Common myeloid progenitor, CD34-positive (primary cell): Measurements from ENCODE around the gene SPRR2E. TPM values are rescaled to one million over a fixed set of nuclear protein-coding genes. Genes with fewer than 3 reads are reported as not detected.
"Not testable (repeated sequence)": the region's sequence is repeated elsewhere in the genome, so short reads cannot be mapped to it uniquely, and the experiment has no call there.

Experiments
- CTCF ChIA-PET: fragments of 350-600 bp; sonication (Branson Sonifier 250); formaldehyde crosslinking; loops from one replicate; lab custom pipeline; 2021; ENCODE audit warnings: antibody characterized with exemption; lab: Charles Lee
- POLR2A ChIA-PET: fragments of 350-600 bp; sonication (Branson Sonifier 250); formaldehyde crosslinking; loops from one replicate; lab custom pipeline; 2021; ENCODE audit warnings: antibody characterized with exemption; lab: Charles Lee
- DNase-seq, 3 donors: peaks; one replicate each; pipeline versions ENCODE4 v3.0.0 to v3.0.0-alpha.2; 2013
- H3K27ac ChIP-seq, 2 experiments: 1 replicate in 1 of 2; 2 replicates in 1 of 2; pipeline ENCODE4 v1.7.0; 2013; ENCODE audit warnings: inconsistent platforms in 2 of 2, low read length in 2 of 2, mild to moderate bottlenecking in 2 of 2, low read depth in 1 of 2, moderate library complexity in 1 of 2; ENCODE audit not compliant: severe bottlenecking in 2 of 2, insufficient read depth in 1 of 2, poor library complexity in 1 of 2
- H3K27me3 ChIP-seq, 5 experiments: replicated peaks in 2 of 5; 1 replicate in 3 of 5; 2 replicates in 2 of 5; pipeline versions ENCODE4 v1.6.1 to v1.7.0; 2013; ENCODE audit warnings: low read length in 4 of 5, mild to moderate bottlenecking in 2 of 5, moderate library complexity in 2 of 5, inconsistent platforms in 1 of 5; ENCODE audit not compliant: insufficient read depth in 5 of 5, control insufficient read depth in 4 of 5
- H3K36me3 ChIP-seq, 4 experiments: 1 replicate in 2 of 4; 2 replicates in 2 of 4; pipeline versions ENCODE4 v1.6.1 to v1.7.0; 2013; ENCODE audit warnings: low read length in 3 of 4, control low read depth in 1 of 4, mild to moderate bottlenecking in 1 of 4; ENCODE audit not compliant: control insufficient read depth in 4 of 4, insufficient read depth in 4 of 4
- H3K4me1 ChIP-seq, 4 experiments: 1 replicate in 3 of 4; 2 replicates in 1 of 4; pipeline versions ENCODE4 v1.6.1 to v1.7.1; 2013; ENCODE audit warnings: low read length in 3 of 4, mild to moderate bottlenecking in 3 of 4, control low read depth in 1 of 4, inconsistent platforms in 1 of 4, moderate library complexity in 1 of 4; ENCODE audit not compliant: control insufficient read depth in 4 of 4, insufficient read depth in 4 of 4; ENCODE audit errors: control extremely low read depth in 1 of 4
- H3K4me3 ChIP-seq, 7 experiments: 1 replicate in 4 of 7; 2 replicates in 3 of 7; pipeline versions ENCODE4 v1.5.1 to v1.7.0; 2013; ENCODE audit warnings: mild to moderate bottlenecking in 7 of 7, low read length in 6 of 7, moderate library complexity in 6 of 7, inconsistent platforms in 2 of 7, low read depth in 2 of 7, control low read depth in 1 of 7; ENCODE audit not compliant: insufficient read depth in 4 of 7, control insufficient read depth in 1 of 7; ENCODE audit errors: extremely low read depth in 1 of 7
- H3K9me3 ChIP-seq, 5 experiments: 1 replicate in 4 of 5; 2 replicates in 1 of 5; pipeline versions ENCODE4 v1.6.1 to v1.7.1; 2013; ENCODE audit warnings: low read length in 4 of 5, mild to moderate bottlenecking in 2 of 5, inconsistent platforms in 1 of 5, low read depth in 1 of 5, moderate library complexity in 1 of 5; ENCODE audit not compliant: control insufficient read depth in 4 of 5, insufficient read depth in 2 of 5; ENCODE audit errors: control extremely low read depth in 1 of 5
- WGBS: methylation state at CpG from one replicate; pipeline ENCODE4 v1.1.5; 2013; ENCODE audit not compliant: insufficient coverage; 5-methylcytosine and 5-hydroxymethylcytosine counted together
- polyA plus RNA-seq: library from polyadenylated mRNA; unstranded; fragments of 120-200 nt; gene quantifications from one replicate; pipeline ENCODE4 v1.2.1, GENCODE V29; 2013

SPRR2E gene
- not detected for polyA plus RNA-seq

DNA sequence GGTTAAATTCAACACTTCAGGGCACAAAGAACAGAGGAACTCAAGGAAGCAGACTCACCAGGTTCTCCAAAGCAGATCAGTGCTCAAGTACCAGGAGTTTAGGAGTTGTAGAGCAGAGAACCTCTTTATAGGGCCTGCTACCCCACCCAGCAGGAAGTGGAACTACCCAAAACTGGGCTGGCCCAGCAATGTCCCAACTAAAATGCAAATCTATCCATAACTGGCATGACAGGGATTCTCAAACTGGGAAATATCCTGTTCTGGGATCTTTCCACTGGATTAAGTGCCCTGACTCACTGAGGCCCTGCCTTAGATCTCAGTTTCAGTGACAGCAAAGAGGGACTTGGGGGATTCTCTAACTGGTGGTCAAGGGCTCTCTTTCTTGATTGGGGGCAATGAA, at the start of gene SPRR2E:
TSS of gene SPRR2E (minus strand) at position 101 of the 400 bp plus-strand sequence. CDS start 775 bp downstream, outside the sequence.
- ChIA-PET CTCF (no interaction called here), POLR2A (no interaction called here)
- Histone ChIP-seq H3K27me3 (peaks cover 0 to 4% (median 0%) of the 10 kb centered on the region in 5 experiments), H3K4me1 (no peaks in the 10 kb centered on the region), H3K4me3 (no peak within 1 kb of the TSS), H3K36me3 (no peaks in the 10 kb centered on the region), H3K27ac (no peak within 1 kb of the TSS), H3K9me3 (no peaks in the 10 kb centered on the region)
- DNase-seq = no peak

DNA sequence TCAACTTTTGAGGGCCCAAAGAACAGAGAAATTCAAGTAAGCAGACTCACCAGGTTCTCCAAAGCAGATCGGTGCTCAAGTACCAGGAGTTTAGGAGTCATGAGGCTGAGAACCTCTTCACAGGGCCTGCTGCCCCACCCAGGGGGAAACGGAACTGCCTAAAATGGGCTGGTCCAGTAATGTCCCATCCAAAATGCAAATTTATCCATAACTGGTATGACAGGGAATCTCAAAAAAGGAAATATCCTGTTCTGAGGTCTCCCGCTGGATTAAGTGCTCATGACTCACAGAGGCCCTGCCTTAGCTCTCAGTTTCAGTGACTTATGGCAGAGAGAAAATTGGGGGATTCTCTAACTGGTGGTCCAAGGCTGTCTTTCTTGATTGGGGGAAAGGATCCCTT, 47.1 kb upstream of the SPRR2E start:
- ChIA-PET CTCF (no interaction called here), POLR2A (no interaction called here)
- DNase-seq = no peak
- Histone ChIP-seq H3K36me3 (no peaks in the 10 kb centered on the region), H3K27me3 (peaks cover 0 to 15% (median 3%) of the 10 kb centered on the region in 5 experiments), H3K27ac (no peak overlapping the region), H3K4me1 (no peaks in the 10 kb centered on the region), H3K4me3 (no peak overlapping the region), H3K9me3 (peaks cover 0 to 1% (median 0%) of the 10 kb centered on the region in 5 experiments)
- 88% methylated on average over 2 of the region's 3 CpGs for WGBS

DNA sequence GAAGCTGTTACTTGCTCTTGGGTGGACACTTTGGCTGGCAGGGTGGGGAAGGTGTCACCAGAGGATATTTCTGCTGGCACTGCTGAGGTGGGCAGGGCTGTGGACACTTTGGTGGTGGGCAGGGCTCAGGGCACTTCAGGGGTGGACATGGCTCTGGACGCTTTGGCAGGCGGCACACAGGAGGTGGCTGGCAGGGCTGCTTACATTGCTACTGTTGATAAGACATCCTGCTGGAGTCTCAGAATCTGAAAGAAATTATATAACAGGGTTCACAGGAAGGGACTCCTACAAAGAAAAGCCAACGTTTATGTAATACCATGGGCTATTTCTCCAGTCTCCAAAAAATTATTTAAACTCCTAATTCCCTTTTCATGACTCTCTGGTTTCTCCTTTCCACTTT, 46.2 kb upstream of the SPRR2E start:
- Histone ChIP-seq H3K4me1 (no peaks in the 10 kb centered on the region), H3K4me3 (no peak overlapping the region), H3K9me3 (peaks cover 0 to 1% (median 0%) of the 10 kb centered on the region in 5 experiments), H3K36me3 (no peaks in the 10 kb centered on the region), H3K27ac (no peak overlapping the region), H3K27me3 (peaks cover 0 to 10% (median 0%) of the 10 kb centered on the region in 5 experiments)
- DNase-seq = no peak
- 60% methylated on average over 3 of the region's 3 CpGs for WGBS
- POLR2A ChIA-PET = no interaction called here
- CTCF ChIA-PET = no interaction called here

DNA sequence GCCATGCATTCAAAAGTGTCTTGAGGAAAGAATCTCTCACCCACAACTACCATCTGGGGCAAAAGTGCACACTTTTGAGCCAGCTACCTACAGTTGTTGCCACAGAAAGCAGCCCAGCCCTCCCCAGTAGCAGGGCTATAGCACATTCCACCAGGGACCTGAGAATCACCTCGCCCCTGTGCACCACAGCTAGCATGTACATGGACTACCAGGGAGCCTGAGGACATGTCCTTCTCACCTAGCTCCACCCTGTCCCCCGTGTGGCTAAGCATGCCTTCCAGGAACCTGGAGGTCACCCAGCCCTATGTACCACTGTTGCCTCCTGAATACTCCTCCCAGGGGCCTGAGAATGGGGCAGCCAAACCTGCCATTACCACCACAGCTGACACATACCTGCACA, 39.4 kb upstream of the SPRR2E start:
- H3K4me1 ChIP-seq = no peaks in the 10 kb centered on the region
- no peak for DNase-seq
- peaks cover 0 to 4% (median 2%) of the 10 kb centered on the region in 5 experiments for H3K27me3 ChIP-seq
- peaks cover 0 to 1% (median 0%) of the 10 kb centered on the region in 5 experiments for H3K9me3 ChIP-seq
- CTCF ChIA-PET = no interaction called here
- 83% methylated on average over 1 of the region's 2 CpGs for WGBS
- H3K4me3 ChIP-seq = no peak overlapping the region
- H3K36me3 ChIP-seq = no peaks in the 10 kb centered on the region
- POLR2A ChIA-PET = no interaction called here
- no peak overlapping the region for H3K27ac ChIP-seq

DNA sequence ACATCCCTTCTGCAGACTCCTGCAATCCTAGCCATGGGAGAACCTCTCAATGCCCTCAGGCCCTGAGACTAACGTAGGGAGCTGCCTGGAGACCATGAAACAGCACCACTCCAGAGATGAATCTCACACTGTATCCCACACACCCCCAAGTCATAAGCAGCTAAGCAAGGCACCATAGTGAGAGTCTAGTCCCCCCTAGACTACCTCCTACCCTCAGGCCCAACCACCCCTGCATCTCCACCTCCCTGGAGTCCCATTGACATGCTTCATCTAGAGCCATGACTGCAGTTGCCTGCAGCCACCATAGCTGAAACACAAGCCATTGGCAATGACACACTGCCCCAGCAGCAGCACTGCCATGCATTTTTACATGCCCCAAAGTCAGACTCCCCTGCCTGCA, 38.9 kb upstream of the SPRR2E start:
- ChIA-PET CTCF (no interaction called here), POLR2A (no interaction called here)
- H3K36me3 ChIP-seq = no peaks in the 10 kb centered on the region
- H3K4me3 ChIP-seq = no peak overlapping the region
- DNase-seq = no peak
- no peaks in the 10 kb centered on the region for H3K4me1 ChIP-seq
- H3K9me3 ChIP-seq = peaks cover 0 to 1% (median 0%) of the 10 kb centered on the region in 5 experiments
- 100% methylated on average over 1 of the region's 1 CpG for WGBS
- H3K27me3 ChIP-seq = peaks cover 0 to 4% (median 2%) of the 10 kb centered on the region in 5 experiments
- no peak overlapping the region for H3K27ac ChIP-seq

DNA sequence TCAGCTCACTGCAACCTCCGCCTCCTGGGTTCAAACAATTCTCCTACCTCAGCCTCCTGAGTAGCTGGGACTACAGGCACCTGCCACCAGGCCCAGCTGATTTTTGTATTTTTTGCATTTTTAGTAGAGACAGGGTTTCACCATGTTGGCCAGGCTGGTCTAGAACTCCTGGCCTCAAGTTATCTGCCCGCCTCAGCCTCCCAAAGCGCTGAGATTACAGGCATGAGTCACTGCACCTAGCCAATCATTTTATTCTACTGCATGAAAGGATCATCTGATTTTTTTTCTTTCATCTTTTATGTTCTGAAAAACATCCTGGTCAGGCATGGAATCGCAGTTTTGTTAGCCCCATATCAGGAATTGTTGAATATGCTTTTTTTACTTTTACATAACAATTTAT, 34.4 kb upstream of the SPRR2E start:
- POLR2A ChIA-PET, DNase-seq, H3K27me3 ChIP-seq, H3K4me3 ChIP-seq, H3K27ac ChIP-seq, H3K9me3 ChIP-seq, H3K4me1 ChIP-seq, CTCF ChIA-PET, H3K36me3 ChIP-seq: not testable (repeated sequence)
- 94% methylated on average over 2 of the region's 4 CpGs for WGBS

DNA sequence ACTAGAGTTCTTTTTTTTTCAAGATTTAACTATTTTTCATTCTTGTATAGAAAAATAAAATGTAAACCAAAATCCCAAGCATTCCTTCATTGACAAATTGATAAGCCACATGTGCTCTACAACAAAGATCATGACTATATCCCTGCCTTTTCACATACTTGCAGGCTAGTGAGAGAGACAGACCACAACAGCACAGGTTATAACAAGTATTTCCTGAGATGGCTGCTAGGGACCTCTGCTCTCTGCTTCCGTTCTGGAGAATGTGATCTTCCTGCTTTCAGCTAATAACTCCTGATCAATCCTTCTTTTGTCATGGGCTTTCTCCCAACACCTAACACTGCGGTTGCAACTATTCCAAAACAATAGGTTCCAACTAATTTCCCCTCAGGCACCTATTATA, 33.0 kb upstream of the SPRR2E start:
- Histone ChIP-seq H3K9me3 (peaks cover 0 to 6% (median 0%) of the 10 kb centered on the region in 5 experiments), H3K36me3 (no peaks in the 10 kb centered on the region), H3K27me3 (peaks cover 0 to 4% (median 0%) of the 10 kb centered on the region in 5 experiments), H3K4me1 (no peaks in the 10 kb centered on the region), H3K27ac (no peak overlapping the region), H3K4me3 (no peak overlapping the region)
- 69% methylated on average over 2 of the region's 2 CpGs for WGBS
- CTCF ChIA-PET = no interaction called here
- POLR2A ChIA-PET = no interaction called here
- DNase-seq = no peak
